ENCODE results near the gene KRTAP3-2.

Gene KRTAP3-2

GRCh38 chr17:41019415-41019814 is 19.7 kb upstream of the KRTAP3-2 start:
- TF ChIP-seq GATA2 (IDR thresholded peaks at IDR 0.05; ENCODE audit: low read depth, low read length) (no peak), GATA3 (IDR thresholded peaks at IDR 0.05; ENCODE audit: low read depth, low read length) (no peak)

GRCh38 chr17:41018541-41018940 is 18.8 kb upstream of the KRTAP3-2 start:
- TF ChIP-seq GATA2 (IDR thresholded peaks at IDR 0.05; ENCODE audit: low read depth, low read length) (no peak), GATA3 (IDR thresholded peaks at IDR 0.05; ENCODE audit: low read depth, low read length) (no peak)

GRCh38 chr17:41016578-41017215 is 17.0 kb upstream of the KRTAP3-2 start:
- TF ChIP-seq GATA3 (IDR thresholded peaks at IDR 0.05; ENCODE audit: low read depth, low read length) = no peak
- no peak for TF ChIP-seq GATA2 (IDR thresholded peaks at IDR 0.05; ENCODE audit: low read depth, low read length)

GRCh38 chr17:41015454-41015853 is 15.7 kb upstream of the KRTAP3-2 start:
- TF ChIP-seq GATA2 (IDR thresholded peaks at IDR 0.05; ENCODE audit: low read depth, low read length) (no peak), GATA3 (IDR thresholded peaks at IDR 0.05; ENCODE audit: low read depth, low read length) (no peak)

- TF ChIP-seq GATA2 (IDR thresholded peaks at IDR 0.05; ENCODE audit: low read depth, low read length) (no peak), GATA3 (IDR thresholded peaks at IDR 0.05; ENCODE audit: low read depth, low read length) (no peak)
Measured at GRCh38 chr17:41013606-41014005, 13.9 kb upstream of the KRTAP3-2 start.

- TF ChIP-seq GATA2 (IDR thresholded peaks at IDR 0.05; ENCODE audit: low read depth, low read length) = no peak
- TF ChIP-seq GATA3 (IDR thresholded peaks at IDR 0.05; ENCODE audit: low read depth, low read length) = no peak
Measured at GRCh38 chr17:41013181-41013580, 13.5 kb upstream of the KRTAP3-2 start.

GRCh38 chr17:41012326-41013120 is 12.8 kb upstream of the KRTAP3-2 start:
- TF ChIP-seq GATA3 (IDR thresholded peaks at IDR 0.05; ENCODE audit: low read depth, low read length) (no peak), GATA2 (IDR thresholded peaks at IDR 0.05; ENCODE audit: low read depth, low read length) (no peak)

- no peak for TF ChIP-seq GATA3 (IDR thresholded peaks at IDR 0.05; ENCODE audit: low read depth, low read length)
- TF ChIP-seq GATA2 (IDR thresholded peaks at IDR 0.05; ENCODE audit: low read depth, low read length) = no peak
Measured at GRCh38 chr17:41010441-41010840, 10.7 kb upstream of the KRTAP3-2 start.

- TF ChIP-seq GATA3 (IDR thresholded peaks at IDR 0.05; ENCODE audit: low read depth, low read length) (no peak), GATA2 (IDR thresholded peaks at IDR 0.05; ENCODE audit: low read depth, low read length) (no peak)
Measured at GRCh38 chr17:41009936-41010335, 10.2 kb upstream of the KRTAP3-2 start.

- TF ChIP-seq GATA3 (IDR thresholded peaks at IDR 0.05; ENCODE audit: low read depth, low read length) = no peak
- no peak for TF ChIP-seq GATA2 (IDR thresholded peaks at IDR 0.05; ENCODE audit: low read depth, low read length)
Measured at GRCh38 chr17:41009301-41009760, 9.6 kb upstream of the KRTAP3-2 start.

GRCh38 chr17:41008811-41009210 is 9.1 kb upstream of the KRTAP3-2 start, which contains the start of gene KRTAP3-1:
Gene KRTAP3-1 (minus strand): TSS chr17:41009128. CDS start chr17:41009074, 54 bp downstream.
- TF ChIP-seq GATA2 (IDR thresholded peaks at IDR 0.05; ENCODE audit: low read depth, low read length) = no peak
- TF ChIP-seq GATA3 (IDR thresholded peaks at IDR 0.05; ENCODE audit: low read depth, low read length) = no peak

- no peak for TF ChIP-seq GATA2 (IDR thresholded peaks at IDR 0.05; ENCODE audit: low read depth, low read length)
- TF ChIP-seq GATA3 (IDR thresholded peaks at IDR 0.05; ENCODE audit: low read depth, low read length) = no peak
Measured at GRCh38 chr17:41004397-41004796, 4.7 kb upstream of the KRTAP3-2 start.

- TF ChIP-seq GATA2 (IDR thresholded peaks at IDR 0.05; ENCODE audit: low read depth, low read length) = no peak
- TF ChIP-seq GATA3 (IDR thresholded peaks at IDR 0.05; ENCODE audit: low read depth, low read length) = no peak
Measured at GRCh38 chr17:41003926-41004325, 4.2 kb upstream of the KRTAP3-2 start.

GRCh38 chr17:41002814-41003213 is 3.1 kb upstream of the KRTAP3-2 start:
- no peak for TF ChIP-seq GATA2 (IDR thresholded peaks at IDR 0.05; ENCODE audit: low read depth, low read length)
- no peak for TF ChIP-seq GATA3 (IDR thresholded peaks at IDR 0.05; ENCODE audit: low read depth, low read length)

GRCh38 chr17:41001795-41002194 is 2.1 kb upstream of the KRTAP3-2 start:
- no peak for TF ChIP-seq GATA3 (IDR thresholded peaks at IDR 0.05; ENCODE audit: low read depth, low read length)
